GM10266 (cell line): ENCODE data around the gene DHRSX.
"Not testable (repeated sequence)": the region's sequence is repeated elsewhere in the genome, so short reads cannot be mapped to it uniquely, and the experiment has no call there.

Experiments used
- DNase-seq: peaks from one replicate; pipeline ENCODE4 v3.0.0; 2012; ENCODE audit errors: extremely low spot score
- TF ChIP-seq, protein P1 (sequence below): IDR thresholded peaks from 2 replicates; pipeline ENCODE4 v1.5.1; 2012; ENCODE audit warnings: mild to moderate bottlenecking, low read depth; ENCODE audit not compliant: control insufficient read depth, insufficient read depth; ENCODE audit errors: missing control alignments

Gene DHRSX

DNA sequence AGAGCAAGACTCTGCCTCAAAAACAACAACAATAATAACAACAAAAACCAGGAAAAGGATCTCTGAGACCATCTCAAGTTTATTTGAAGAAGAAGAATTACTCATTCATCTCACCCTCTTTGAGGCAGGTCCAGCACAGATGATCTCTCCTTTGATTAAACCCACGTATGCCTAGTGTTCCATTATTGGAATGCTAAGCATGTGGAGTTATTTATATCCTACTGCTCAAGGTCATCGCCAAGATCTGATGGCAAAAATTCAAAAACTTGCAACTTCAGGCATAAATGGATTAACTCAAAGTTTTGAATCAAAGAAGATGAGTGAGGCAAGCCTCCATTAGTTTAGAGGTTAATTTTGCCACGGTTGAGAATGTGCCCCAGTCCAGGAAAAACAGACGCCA, 184.2 kb downstream of the DHRSX start:
- TF ChIP-seq, protein P1, sequence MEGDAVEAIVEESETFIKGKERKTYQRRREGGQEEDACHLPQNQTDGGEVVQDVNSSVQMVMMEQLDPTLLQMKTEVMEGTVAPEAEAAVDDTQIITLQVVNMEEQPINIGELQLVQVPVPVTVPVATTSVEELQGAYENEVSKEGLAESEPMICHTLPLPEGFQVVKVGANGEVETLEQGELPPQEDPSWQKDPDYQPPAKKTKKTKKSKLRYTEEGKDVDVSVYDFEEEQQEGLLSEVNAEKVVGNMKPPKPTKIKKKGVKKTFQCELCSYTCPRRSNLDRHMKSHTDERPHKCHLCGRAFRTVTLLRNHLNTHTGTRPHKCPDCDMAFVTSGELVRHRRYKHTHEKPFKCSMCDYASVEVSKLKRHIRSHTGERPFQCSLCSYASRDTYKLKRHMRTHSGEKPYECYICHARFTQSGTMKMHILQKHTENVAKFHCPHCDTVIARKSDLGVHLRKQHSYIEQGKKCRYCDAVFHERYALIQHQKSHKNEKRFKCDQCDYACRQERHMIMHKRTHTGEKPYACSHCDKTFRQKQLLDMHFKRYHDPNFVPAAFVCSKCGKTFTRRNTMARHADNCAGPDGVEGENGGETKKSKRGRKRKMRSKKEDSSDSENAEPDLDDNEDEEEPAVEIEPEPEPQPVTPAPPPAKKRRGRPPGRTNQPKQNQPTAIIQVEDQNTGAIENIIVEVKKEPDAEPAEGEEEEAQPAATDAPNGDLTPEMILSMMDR: no peak
- no peak for DNase-seq

DNA sequence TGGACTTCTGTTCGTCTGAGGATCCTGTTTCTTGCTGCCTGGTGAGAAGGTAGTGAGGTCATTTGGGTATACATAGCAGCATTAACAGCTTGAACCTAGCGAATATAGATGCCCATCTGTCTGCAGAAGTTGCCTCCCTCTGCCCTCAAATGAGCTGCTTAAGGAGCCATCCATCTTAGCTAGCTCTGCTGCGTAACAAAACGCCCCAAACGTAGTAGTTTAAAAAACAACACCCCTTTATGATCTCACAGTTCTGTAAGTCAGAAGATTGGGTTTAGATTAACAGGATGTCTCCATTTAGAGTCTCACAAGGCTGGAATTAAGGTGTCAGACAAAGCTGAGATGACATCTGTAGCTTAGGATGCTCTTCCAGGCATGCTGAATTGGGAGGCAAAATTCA, 185.3 kb downstream of the DHRSX start:
- TF ChIP-seq, protein P1: no peak
- no peak for DNase-seq

DNA sequence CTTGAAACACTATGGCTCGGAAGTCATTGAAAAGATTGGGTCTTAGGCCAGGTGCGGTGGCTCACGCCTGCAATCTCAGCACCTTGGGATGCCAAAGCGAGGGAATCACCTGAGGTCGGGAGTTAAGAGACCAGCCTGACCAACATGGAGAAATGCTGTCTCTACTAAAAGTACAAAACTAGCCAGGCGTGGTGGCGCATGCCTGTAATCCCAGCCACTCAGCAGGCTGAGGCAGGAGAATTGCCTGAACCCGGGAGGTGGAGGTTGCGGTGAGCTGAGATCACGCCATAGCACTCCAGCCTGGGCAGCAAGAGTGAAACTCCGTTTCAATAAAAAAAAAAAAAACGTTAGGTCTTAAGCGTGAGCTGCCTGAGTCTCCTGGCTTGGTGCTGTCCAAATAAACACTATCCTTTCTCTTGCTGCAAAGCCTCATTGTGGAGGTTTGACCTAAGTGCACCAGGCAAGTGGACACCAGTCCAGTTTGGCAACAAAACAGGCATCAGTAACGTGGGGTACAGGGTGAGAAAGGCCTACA, 185.9 kb downstream of the DHRSX start:
- TF ChIP-seq, protein P1: no peak
- DNase-seq: no peak

DNA sequence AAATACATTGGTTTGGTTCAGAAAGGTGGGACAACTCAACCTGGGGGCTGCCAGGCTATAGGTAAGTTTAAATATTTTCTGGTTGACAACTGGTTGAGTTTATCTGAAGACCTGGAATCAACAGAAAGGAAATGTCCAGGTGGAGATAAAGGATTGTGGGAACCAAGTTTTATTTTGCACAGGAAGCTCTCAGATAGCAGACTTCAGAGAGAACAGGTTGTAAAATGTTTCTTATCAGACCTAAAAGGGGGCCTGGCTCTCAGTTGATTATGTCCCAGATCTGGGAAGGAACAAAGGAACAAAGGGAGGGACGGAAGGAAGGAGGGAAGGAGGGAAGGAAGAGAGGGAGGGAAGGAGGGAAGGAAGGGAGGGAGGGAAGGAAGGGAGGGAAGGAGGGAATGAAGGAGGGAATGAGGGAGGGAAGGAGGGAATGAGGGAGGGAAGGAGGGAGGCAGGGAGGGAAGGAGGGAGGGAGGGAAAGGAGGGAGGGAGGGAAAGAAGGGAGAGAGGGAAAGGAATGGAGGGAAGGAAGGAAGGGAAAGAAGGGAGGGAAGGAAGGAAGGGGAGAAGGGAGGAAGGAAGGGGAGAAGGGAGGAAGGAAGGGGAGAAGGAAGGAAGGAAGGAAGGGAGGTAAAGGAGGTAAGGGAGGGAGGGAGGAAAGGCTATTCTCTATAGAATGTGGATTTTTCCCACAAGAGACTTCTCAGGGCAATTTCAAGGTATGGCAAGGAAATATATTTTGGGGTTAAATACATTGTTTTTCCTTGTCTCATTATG, 186.7 kb downstream of the DHRSX start:
- TF ChIP-seq, protein P1: no peak
- DNase-seq: no peak

DNA sequence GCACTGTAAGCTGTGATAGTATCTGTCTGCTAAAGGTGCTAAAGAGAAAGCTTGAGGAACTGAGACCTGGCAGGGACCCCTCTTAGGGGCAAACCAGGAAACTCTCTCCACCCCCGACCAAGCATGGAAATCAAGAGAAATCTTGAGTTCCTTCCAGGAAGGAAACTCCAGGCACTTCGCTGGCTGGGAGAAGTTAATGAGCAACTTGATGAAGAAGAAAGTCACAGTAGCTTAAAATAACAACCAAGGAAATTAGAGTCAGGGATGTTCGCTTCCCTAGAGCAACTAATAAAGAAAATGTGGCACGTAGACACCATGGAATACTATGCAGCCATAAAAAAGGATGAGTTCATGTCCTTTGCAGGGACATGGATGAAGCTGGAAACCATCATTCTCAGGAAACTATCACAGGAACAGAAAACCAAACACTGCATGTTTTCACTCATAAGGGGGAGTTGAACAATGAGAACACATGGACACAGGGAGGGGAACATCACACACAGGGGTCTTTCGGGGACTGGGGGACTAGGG, 188.7 kb downstream of the DHRSX start:
- not testable (repeated sequence) for DNase-seq

DNA sequence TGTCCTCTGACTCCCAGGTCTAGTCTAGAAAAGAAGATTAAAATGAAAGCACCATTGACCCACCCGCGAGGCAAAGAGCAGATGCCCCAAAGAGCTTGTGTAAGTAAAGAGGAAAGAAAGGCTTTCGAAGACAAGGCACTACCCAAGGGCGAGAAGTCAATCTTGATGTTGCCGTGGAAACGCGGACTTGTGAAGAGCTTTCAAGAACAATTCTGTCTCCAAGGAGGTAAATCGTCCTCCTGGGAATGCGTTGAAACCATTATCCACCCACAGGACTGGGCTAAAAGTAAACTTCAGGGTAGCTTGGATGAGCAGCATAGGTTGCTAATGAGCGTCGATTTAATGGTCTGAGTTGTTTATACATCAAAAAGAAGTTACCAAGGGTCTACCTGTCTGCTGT, 189.3 kb downstream of the DHRSX start:
- DNase-seq: no peak
- TF ChIP-seq, protein P1: no peak

DNA sequence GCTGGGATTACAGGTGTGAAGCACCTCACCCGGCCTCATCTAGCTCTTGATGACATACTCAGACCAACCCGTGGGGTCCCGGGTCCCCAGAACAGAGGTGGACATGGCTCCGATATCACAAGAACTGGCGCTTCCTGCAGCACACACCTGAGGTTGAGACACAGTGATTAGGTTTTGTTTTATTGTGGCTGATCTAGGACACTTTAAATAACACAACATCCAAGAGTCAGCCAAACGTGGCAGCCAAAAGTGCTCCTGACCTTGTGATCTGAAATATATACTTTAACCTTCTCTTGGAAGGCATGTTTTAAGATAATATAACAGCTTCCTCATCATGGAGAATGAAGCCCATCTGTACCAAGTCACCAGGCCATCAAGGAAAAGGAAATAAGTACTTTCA, 198.9 kb downstream of the DHRSX start:
- TF ChIP-seq, protein P1: no peak
- no peak for DNase-seq
